ENCODE measurements around the gene ZNF620.
"Not testable (repeated sequence)": the region's sequence is repeated elsewhere in the genome, so short reads cannot be mapped to it uniquely, and the experiment has no call there.

ZNF620 gene

GRCh38 chr3:40502034-40502433 lies 3.8 kb upstream of the ZNF620 start:
- DNase-seq (ENCODE audit: low read depth, low spot score): no peak

- DNase-seq (ENCODE audit: low read depth, low spot score): no peak
Observed at GRCh38 chr3:40504636-40505430, 1.0 kb upstream of the ZNF620 start.

GRCh38 chr3:40511031-40511718 lies 5.3 kb downstream of the ZNF620 start:
- no peak for DNase-seq (ENCODE audit: low read depth, low spot score)

GRCh38 chr3:40516201-40516600 lies 10.4 kb downstream of the ZNF620 start:
- DNase-seq (ENCODE audit: low read depth, low spot score): no peak

GRCh38 chr3:40518067-40518466 lies 12.2 kb downstream of the ZNF620 start:
- DNase-seq (ENCODE audit: low read depth, low spot score): no peak

GRCh38 chr3:40518848-40519247 lies 13.0 kb downstream of the ZNF620 start:
- DNase-seq (ENCODE audit: low read depth, low spot score): no peak

- DNase-seq (ENCODE audit: low read depth, low spot score): no peak
Observed at GRCh38 chr3:40521254-40521653, 15.4 kb downstream of the ZNF620 start.

GRCh38 chr3:40523781-40524180 lies 17.9 kb downstream of the ZNF620 start:
- DNase-seq (ENCODE audit: low read depth, low spot score): no peak

- DNase-seq (ENCODE audit: low read depth, low spot score): no peak
Observed at GRCh38 chr3:40524222-40524567, 18.4 kb downstream of the ZNF620 start.

GRCh38 chr3:40524568-40525285 lies 18.9 kb downstream of the ZNF620 start, which contains the start of gene ZNF621:
Gene ZNF621, plus strand, starts transcription at chr3:40524960. Its CDS starts 881 bp downstream, at chr3:40525841.
- DNase-seq (ENCODE audit: low read depth, low spot score): peak; percentile 23

GRCh38 chr3:40528426-40528825 lies 22.6 kb downstream of the ZNF620 start:
- no peak for DNase-seq (ENCODE audit: low read depth, low spot score)

GRCh38 chr3:40532252-40532651 lies 26.4 kb downstream of the ZNF620 start:
- no peak for DNase-seq (ENCODE audit: low read depth, low spot score)

- no peak for DNase-seq (ENCODE audit: low read depth, low spot score)
Observed at GRCh38 chr3:40534283-40534682, 28.4 kb downstream of the ZNF620 start.

GRCh38 chr3:40546816-40547215 lies 41.0 kb downstream of the ZNF620 start:
- DNase-seq (ENCODE audit: low read depth, low spot score): no peak

GRCh38 chr3:40550167-40550566 lies 44.3 kb downstream of the ZNF620 start:
- no peak for DNase-seq (ENCODE audit: low read depth, low spot score)

- no peak for DNase-seq (ENCODE audit: low read depth, low spot score)
Observed at GRCh38 chr3:40557575-40558161, 51.8 kb downstream of the ZNF620 start.

- DNase-seq (ENCODE audit: low read depth, low spot score): not testable (repeated sequence)
Observed at GRCh38 chr3:40562482-40562881, 56.6 kb downstream of the ZNF620 start.

- DNase-seq (ENCODE audit: low read depth, low spot score): not testable (repeated sequence)
Observed at GRCh38 chr3:40565629-40566028, 59.8 kb downstream of the ZNF620 start.

GRCh38 chr3:40566694-40567093 lies 60.9 kb downstream of the ZNF620 start:
- no peak for DNase-seq (ENCODE audit: low read depth, low spot score)

Measured in iPS DF 19.7 (cell line).